Measurements from ENCODE around the gene PSTPIP1.

GRCh38 chr15:77046704-77047412, 51.9 kb downstream of the PSTPIP1 start:
- no peak for TF ChIP-seq REST (IDR thresholded peaks at IDR 0.05; ENCODE audit: insufficient read depth in 1 of 2, low read depth in 2 of 2, low read length in 2 of 2)
- no peak for TF ChIP-seq POLR2AphosphoS5 (IDR thresholded peaks at IDR 0.05; ENCODE audit: low read depth, low read length)
- no peak for TF ChIP-seq TAF1 (IDR thresholded peaks at IDR 0.05; ENCODE audit: borderline replicate concordance, insufficient read depth, low read length)
- TF ChIP-seq SIN3A (IDR thresholded peaks at IDR 0.05; ENCODE audit: borderline replicate concordance, insufficient read depth, low read length): no peak
